Bone marrow (tissue), 2 donors: ENCODE data around the gene SBNO1.
A peak's percentile ranks its signal among the peaks of the same experiment; 100 is the strongest.
"Not testable (repeated sequence)": the region's sequence is repeated elsewhere in the genome, so short reads cannot be mapped to it uniquely, and the experiment has no call there.

Experiments used
- DNase-seq, 2 donors: peaks; one replicate each; lab custom pipeline; 2025; lab: John Stamatoyannopoulos, UW

The SBNO1 gene

DNA sequence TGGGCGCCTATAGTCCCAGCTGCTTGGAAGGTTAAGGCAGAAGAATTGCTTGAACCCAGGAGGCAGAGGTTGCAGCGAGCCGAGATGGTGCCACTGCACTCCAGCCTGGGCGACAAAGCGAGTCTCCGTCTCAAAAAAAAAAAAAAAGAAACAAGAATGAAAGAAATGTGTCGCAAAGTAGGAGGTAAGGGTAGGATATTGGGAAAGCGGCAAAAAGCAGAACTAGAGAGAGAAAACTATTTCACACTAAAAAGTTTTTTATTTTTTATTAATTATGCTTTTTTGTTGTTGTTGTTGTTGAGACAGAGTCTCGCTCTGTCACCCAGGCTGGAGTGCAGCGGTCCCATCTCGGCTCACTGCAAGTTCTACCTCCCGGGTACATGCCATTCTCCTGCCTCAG, 17.7 kb downstream of the SBNO1 start:
- DNase-seq, result no peak

DNA sequence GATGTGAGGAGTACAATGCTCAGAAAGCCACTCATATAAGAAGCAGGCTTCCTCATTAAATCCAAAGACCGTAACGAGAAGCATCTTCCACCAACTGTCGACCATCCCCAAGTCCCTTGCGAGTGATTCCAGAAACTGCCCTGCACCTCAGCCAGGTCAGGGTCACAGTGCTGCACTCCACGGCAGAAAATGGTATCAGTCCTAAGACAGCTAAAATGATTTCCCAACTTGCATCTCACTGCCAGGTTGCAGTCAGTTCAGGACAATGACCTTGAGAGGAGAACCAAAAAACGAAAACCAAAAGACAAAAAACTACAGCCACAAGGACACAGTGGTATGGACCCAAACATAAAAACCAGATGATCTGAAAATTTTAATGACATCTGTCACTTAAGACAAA, 20.6 kb downstream of the SBNO1 start:
- no peak for DNase-seq

DNA sequence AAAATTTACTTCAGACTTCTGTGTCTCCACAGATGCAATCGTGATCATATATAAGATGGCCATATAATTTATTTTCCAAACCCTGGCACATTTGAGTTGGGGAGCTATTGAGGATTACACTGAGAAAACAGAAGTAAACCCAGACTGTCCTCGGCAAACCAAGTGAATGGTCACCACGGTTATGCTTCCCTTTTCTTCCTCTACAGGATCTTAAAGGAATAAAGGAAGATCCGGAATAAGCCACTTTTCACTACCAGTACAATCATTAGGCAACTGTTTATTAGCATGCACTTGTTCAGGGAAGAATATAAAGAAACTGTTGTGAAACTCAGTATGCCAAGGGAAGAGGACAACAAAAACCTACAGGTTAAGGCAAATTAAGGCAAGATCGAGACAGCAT, 27.6 kb downstream of the SBNO1 start:
- no peak for DNase-seq

DNA sequence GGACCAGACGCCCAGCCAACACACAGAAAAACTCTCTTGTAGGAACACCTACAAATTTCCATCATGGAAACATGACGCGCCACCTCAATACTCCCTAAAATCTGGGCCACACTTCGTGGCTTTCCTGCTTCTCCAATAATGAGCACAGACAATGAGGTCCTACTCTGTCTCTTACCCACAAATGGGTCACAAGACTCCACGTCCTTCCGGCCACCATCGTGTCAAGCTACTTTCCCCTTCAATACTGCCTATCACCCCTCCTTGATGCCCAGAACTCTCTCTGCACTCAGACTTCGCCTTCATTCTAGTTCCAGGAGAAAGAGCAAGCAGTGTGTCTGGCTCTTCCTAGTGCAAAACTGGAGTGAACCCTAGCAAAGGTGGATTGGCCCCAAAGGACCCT, 28.1 kb downstream of the SBNO1 start:
- DNase-seq, result no peak

DNA sequence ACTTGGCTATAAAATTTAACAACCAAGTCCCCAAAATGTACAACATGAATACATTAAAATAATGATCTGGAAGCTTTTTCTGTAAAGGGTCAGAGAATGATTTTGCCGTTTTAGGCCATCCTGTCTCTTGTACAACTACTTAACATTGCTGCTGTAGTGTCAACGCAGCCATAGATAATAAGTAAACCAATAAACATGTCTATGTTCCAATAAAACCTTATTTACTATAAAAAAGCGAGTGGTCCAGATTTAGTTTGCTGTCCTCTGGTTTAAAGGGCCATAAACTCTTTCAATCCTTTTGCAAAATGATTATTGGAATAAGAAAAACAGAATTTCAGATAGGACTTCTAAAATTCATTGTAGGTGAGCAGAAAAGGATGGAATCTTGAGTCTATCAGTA, 29.2 kb downstream of the SBNO1 start:
- no peak for DNase-seq

DNA sequence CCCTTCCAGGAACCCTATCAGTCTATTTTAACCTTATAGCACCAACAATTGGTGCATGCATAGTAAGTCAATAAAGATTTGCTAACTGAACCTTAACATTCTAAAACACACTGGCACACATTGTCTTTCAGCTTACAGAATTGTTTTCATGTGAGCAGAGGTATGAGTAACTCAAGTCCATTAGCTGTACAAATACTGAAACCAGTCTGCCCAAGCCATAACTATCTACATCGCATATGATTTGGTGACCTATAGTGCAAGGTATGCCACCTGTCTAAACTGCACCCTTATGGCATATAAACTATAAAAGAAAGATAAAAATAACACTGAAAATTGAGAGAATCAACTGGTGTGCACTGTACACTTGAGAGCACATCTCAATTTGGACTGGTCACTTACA, 34.8 kb downstream of the SBNO1 start:
- no peak for DNase-seq

DNA sequence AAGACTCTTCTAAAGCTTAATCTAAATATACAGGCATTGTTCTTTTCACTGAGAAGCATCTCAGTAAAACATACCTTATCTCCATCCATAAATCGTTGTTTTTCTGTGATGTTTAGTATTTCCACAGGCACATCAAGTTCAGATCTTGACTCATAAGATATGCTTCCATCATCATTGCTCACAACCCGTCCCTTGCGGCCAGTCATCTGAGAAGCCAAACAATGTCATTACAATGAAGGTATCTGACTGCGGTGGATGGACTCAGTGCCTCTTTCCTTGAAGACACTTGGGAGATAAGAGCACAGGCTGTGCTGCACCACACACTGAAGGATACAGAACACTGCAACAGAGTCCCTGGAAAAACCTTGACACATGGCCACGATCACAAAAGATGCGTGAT, 44.8 kb downstream of the SBNO1 start:
- DNase-seq, result no peak

DNA sequence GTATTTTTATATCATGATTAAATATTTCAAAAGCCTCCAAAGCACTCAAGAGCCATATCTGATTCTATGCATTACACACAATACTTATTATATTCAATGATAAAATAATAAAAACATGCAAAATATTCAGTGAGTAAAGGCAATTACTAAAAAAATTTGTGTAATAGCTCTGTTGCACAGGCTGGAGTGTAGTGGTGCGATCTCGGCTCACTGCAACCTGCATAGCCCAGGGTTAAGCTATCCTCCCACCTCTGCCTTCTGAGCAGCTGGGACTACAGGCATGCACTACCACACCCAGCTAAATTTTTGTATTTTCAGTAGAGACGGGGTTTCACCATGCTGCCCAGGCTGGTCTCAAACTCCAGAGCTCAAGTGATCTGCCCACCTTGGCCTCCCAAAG, 45.4 kb downstream of the SBNO1 start:
- no peak for DNase-seq

DNA sequence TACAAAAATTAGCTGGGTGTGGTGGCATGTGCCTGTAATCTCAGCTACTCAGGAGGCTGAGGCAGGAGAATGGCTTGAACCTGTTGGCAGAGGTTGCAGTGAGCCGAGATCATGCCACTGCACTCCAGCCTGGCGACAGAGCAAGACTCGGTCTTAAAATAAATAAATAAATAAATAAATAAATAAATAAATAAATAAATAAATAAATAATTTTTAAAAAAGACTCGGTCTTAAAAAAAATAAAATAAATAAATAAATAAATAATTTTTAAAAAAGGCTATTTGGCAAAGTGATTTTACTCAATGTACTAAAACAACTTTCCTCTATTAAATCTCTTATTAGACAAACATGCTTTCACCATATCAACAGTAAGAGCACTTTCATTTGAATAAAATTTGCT, 51.6 kb downstream of the SBNO1 start:
- not testable (repeated sequence) for DNase-seq

DNA sequence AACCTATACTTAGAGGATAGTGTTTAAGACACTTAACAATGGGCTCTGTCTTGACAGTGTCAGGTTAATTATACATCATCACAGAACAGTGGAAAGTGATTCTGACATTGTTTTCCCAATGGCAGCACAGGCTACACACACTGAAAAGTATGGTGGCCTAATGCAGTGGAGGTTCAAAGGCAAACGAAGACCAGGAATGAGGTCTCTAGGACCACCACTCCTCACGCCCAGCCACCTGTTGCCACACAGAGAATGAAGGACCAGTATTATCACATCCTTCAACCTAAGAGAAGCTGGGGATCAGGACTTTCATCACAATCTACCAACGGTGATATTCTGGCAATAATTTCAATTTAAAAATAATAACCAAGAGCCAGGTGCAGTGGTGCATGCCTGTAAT, 58.4 kb downstream of the SBNO1 start:
- DNase-seq, result no peak

DNA sequence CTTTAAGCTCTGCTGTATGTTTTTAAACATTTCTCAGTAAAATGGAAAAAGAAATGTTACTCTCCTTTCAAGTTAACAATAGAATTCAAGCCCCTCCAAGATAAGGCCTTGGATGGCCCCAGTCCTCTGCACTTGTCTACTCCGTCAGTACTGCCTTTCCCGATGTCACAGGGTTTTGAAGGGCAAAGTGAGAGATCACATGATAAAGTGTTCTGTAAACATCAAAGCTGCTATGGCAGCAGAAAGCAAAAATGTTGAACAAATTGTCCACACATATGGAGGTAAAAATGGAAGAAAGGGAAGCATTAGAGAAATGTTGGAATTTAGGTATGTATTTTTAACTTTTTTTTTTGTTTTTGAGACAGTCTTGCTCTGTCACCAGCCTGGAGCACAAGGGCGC, 59.5 kb downstream of the SBNO1 start:
- DNase-seq, result no peak

DNA sequence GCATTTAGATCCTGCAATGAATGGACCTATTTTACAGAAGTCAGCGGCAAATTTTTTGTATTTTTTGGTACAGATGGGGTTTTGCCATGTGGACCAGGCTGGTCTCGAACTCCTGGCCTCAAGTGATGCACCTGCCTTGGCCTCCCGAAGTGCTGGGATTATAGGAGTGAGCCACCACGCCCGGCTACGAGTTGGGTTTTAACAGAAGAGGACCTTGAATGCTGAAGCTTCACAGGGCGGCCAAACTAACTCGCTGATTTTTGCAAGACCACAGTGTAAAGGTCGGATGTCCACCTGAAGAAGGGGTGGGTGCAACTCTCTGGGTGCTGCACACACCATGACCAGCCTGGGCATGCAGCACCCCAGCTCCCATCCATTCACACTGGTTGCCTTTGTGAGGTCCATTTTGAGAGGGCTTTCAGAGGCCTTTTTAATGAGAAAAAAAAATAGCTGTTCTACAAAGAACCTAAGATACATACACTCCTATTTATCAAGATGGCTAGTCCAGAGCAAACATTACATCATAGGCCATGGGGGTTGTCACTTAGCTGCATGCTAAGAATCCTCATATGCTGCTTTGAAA, 71.4 kb downstream of the SBNO1 start:
- no peak for DNase-seq

DNA sequence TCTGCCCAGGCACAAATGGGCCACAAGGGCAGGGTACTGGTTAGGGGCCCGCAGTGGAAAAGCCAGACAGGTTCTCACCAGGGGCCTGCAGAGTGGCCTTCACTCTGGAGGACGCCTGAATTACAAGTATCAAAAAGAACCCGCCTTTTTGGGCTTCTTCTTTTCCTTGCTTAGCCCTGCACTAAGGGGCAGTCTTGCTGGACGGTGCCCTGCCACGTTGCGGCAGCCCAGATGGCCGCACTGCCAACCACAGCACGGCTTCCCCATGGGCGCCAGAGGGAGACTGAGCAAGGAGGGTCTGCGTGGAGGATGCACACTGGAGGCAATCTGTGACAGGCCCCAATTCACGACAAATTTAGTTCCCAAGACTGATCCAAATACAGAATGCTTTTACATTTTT, 74.7 kb downstream of the SBNO1 start:
- no peak for DNase-seq

DNA sequence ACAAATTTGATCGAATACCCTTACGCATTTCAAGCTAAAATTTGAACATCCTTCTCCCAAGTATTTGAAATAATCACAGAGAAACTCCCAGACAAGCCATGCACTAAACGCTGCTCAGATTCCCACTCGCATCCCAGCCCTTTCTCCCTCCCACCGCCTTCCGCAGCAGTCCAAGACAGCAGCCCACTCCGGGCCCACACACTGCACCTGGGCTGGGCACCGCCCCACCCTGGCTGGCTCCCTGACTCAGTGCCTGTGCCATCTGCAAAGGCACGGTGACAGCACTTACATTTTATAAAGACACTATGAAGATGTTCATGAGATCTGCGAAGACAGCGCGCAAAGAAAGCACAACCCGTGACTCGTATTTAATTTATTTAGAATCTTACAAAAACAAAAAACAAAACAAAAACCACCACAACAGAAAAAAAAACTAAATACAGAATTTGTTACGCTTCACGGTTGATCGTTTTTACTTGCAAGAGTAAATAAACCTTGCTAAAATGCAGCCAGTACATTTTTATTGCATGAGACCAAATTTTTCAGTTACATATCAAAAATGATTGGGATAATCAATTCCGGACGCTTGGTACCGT, 75.8 kb downstream of the SBNO1 start:
- no peak for DNase-seq

DNA sequence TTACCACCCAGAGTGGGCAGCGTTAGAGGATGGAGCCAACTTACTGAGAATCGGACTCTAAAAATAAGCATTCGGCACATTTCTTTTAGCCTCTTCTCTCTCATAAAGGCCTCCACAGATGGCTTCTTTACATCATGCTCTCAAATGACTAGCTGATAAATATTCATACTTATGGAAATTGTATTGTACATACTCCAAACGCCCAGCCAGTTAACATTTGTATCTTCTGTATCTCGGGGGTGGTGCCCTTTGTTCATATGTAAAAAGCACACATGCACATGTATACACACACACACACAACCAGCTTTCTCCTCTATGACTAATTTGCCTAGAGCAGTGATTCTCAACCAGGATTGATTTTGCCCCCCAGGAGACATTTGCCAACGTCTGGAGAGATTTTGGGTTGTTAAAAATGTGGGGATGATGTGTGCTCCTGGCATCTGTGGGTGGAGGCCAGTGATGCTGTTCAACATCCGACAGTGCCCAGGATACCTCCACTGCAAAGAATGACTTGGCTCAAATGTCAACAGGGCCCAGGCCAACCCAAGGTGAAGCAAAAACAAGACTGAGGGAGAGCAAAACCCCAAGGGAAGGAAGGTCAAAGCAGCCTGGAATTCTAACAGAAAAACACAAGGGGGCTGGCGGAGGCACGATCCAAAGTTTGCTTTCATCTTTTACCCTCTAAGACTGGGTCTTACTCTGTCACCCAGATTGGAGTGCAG, 77.8 kb downstream of the SBNO1 start:
- no peak for DNase-seq

DNA sequence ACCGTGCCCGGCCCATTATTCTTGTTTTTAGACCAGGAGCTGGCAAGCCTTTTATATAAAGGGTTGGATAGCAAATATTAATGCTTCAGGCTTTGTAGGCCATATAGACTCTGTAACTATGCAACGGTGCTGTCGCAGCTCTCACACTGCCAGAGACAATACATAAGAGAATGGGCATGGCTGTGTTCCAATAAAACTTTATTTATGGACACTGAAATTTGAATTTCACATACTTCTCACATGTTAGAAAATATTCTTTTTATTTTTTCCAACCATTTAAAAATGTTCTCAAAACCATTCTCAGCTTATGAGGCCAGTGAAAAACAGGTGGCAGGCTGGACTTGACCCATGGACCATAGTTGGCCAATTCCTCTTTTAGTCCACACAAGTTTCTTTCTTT, 80.0 kb downstream of the SBNO1 start:
- no peak for DNase-seq

DNA sequence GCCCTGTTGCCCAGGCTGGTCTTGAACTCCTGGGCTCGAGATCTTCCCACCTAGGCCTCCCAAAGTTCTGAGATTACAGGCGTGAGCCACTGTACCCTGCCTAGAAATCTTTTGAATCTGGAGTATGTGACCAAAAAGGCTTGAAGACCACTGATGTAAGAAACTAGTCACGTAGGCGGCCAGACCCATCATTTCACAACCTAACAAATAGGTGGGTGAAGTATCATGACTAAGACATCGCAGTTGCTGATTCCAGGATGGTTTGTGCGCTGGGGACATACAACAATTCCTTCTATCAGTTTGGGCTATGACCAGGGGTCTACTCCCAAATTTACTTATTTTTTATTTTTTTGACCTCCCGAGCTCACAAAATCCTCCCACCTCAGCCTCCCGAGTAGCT, 81.2 kb downstream of the SBNO1 start:
- no peak for DNase-seq

DNA sequence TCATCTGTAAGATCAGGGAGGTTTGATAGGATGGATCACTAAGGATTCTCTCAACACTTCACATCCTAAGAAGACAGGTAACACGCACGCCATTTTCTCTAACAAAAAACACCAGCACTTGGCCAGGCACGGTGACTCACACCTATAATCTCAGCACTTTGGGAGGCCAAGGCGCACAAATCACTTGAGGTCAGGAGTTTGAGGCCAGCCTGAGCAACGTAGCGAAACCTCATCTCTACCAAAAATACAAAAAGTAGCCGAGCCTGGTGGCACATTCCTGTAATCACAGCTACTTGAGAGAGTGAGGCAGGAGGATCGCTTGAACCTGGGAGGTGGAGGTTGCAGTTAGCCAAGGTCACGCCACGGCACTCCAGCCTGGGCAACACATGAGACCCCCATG, 82.5 kb downstream of the SBNO1 start:
- no peak for DNase-seq

DNA sequence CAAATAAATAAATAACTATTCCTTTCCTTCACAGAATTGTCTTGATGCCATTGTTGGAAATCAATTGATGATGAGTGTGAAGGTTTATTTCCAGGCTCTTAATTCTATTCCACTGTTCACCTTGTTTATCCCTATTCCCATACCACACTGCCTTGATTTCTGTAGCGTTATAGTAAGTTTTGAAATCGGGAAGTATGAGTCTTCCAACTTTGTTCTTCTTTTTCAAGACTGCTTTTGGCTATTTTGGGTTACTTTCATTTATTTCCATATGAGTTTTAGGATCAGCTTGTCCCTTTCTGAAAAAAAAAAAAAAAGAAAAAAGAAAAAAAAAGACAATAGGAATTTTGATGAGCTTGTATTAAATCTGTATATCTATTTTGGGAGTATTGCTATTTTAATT, 83.7 kb downstream of the SBNO1 start:
- DNase-seq, result no peak

DNA sequence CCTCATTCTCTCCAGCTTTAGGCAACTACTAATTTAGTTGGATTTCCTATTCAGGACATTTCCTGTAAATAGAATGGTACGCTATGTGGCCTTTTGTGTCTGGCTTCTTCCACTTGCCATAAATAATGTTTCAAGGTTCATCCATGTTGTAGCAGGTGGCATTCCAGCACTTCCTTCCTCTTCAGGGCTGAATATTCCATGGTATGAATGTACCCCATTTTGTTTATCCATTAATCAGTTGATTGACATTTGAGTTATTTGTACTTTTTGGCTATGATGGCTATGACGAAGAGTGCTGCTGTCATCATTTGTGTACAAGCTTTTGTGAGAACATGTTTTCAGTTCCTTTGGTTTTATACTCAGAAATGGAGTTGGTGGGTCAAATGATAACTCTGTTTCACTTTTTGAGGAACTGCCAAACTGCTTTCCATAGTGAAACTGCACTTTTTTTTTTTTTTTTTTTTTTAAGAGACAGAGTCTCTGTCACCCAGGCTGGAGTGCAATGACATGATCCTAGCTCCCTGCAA, 86.5 kb downstream of the SBNO1 start:
- DNase-seq, result peak in 1 of 2 donors; percentile 69

DNA sequence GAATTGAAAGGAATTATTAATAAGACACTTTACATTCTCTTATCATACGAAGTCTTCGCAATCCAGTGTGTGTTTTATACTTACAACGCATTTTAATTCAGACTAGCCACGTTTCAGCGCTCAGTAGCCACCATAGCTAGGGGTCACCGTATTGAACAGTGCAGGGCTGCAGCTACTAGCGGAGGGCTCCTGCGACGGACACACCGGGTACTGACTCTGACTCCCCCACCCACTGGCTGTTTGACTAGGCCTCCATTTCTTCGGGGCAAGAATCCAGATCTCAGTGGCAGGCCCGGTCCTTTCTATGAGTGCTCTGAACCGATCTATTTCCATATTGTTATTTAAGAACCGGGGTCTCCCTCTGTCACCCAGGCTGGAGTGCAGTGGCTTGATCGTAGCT, 91.5 kb downstream of the SBNO1 start:
- no peak for DNase-seq

DNA sequence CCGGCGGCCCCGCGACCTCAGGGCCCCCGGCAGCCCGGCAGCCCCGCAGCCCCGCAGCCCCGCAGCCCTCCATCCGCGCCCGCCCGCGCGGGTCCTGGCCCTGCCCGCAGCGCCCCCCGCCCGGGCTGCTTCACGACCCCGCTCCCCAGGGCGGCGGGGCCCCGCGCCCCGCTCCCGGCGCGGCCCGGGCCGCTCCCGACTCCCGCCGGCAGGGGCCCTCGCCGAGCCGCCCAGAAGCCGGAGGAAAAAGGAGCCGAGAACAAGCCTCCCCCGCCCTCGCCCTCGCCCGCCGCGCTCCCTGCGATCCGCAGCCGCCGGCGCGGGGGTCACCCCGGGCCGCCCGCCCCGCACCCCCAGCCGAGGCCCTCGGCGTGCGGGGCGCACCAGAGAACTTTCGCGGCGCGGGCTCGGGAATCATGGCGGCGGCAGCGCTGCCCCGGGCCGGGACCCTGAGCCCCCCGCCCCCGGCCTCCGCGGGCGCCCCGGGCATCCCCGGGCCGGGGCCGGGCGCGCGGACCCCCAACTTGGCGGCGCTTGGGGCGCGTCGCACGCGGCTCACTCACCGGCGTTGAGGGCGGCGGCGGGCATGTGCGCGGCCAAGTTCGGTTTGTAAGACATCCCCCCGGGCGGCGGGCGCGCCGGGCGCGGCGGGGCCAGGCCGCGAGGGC, 93.5 kb downstream of the SBNO1 start:
- DNase-seq, result peak; percentile 20 to 38
